Trophoblast cell (in vitro differentiated cells and primary cell): Measurements from ENCODE around the gene ROBO1.

Experiments
- DNase-seq, 2 donors: peaks; one replicate each; pipeline ENCODE4 v3.0.0-alpha.2; 2016
- H2AFZ ChIP-seq: 2 replicates; pipeline ENCODE4 v1.6.1; 2013; ENCODE audit warnings: low read length, moderate library complexity, mild to moderate bottlenecking; ENCODE audit not compliant: insufficient read depth, poor library complexity
- H2AK5ac ChIP-seq: 2 replicates; pipeline ENCODE4 v1.6.1; 2013; ENCODE audit warnings: mild to moderate bottlenecking, low read length
- H2BK120ac ChIP-seq: 2 replicates; pipeline ENCODE4 v1.6.1; 2013; ENCODE audit warnings: low read length, mild to moderate bottlenecking, moderate library complexity; ENCODE audit not compliant: insufficient read depth, poor library complexity
- H2BK12ac ChIP-seq: 2 replicates; pipeline ENCODE4 v1.6.1; 2013; ENCODE audit warnings: mild to moderate bottlenecking, low read length, moderate library complexity
- H2BK5ac ChIP-seq: 2 replicates; pipeline ENCODE4 v1.6.1; 2013; ENCODE audit warnings: low read length, low read depth, moderate library complexity, mild to moderate bottlenecking; ENCODE audit not compliant: poor library complexity
- H3K14ac ChIP-seq: 2 replicates; pipeline ENCODE4 v1.6.1; 2013; ENCODE audit warnings: mild to moderate bottlenecking, low read length
- H3K18ac ChIP-seq: 2 replicates; pipeline ENCODE4 v1.6.1; 2013; ENCODE audit warnings: mild to moderate bottlenecking, low read length
- H3K23ac ChIP-seq: 2 replicates; pipeline ENCODE4 v1.6.1; 2013; ENCODE audit warnings: low read length
- H3K27ac ChIP-seq: 2 replicates; pipeline ENCODE4 v1.5.1; 2013; ENCODE audit warnings: low read depth, mild to moderate bottlenecking, inconsistent platforms, low read length, moderate library complexity
- H3K27me3 ChIP-seq: 2 replicates; pipeline ENCODE4 v1.6.1; 2013; ENCODE audit warnings: inconsistent platforms, mild to moderate bottlenecking, low read length, moderate library complexity; ENCODE audit not compliant: insufficient read depth
- H3K36me3 ChIP-seq, 2 experiments: 1 replicate in 1 of 2; 2 replicates in 1 of 2; pipeline ENCODE4 v1.6.1; 2013; ENCODE audit warnings: low read length in 2 of 2, mild to moderate bottlenecking in 2 of 2, moderate library complexity in 1 of 2; ENCODE audit not compliant: insufficient read depth in 2 of 2, control insufficient read depth in 1 of 2
- H3K4ac ChIP-seq: 2 replicates; pipeline ENCODE4 v1.6.1; 2013; ENCODE audit warnings: low read depth, mild to moderate bottlenecking, low read length, moderate library complexity
- H3K4me1 ChIP-seq, 2 experiments: 1 replicate in 1 of 2; 2 replicates in 1 of 2; pipeline ENCODE4 v1.6.1; 2013; ENCODE audit warnings: low read length in 2 of 2, mild to moderate bottlenecking in 2 of 2, moderate library complexity in 1 of 2; ENCODE audit not compliant: insufficient read depth in 2 of 2, control insufficient read depth in 1 of 2
- H3K4me2 ChIP-seq: 2 replicates; pipeline ENCODE4 v1.6.1; 2013; ENCODE audit warnings: inconsistent platforms, mild to moderate bottlenecking, low read length, moderate library complexity
- H3K4me3 ChIP-seq: 2 replicates; pipeline ENCODE4 v1.5.1; 2013; ENCODE audit warnings: mild to moderate bottlenecking, low read depth, low read length, inconsistent platforms
- H3K79me1 ChIP-seq: one replicate; pipeline ENCODE4 v1.6.1; 2013; ENCODE audit warnings: low read length
- H3K79me2 ChIP-seq: 2 replicates; pipeline ENCODE4 v1.6.1; 2013; ENCODE audit warnings: low read length, mild to moderate bottlenecking; ENCODE audit not compliant: control insufficient read depth, insufficient read depth, poor library complexity
- H3K9ac ChIP-seq: 2 replicates; pipeline ENCODE4 v1.6.1; 2013; ENCODE audit warnings: mild to moderate bottlenecking, low read length
- H3K9me3 ChIP-seq: 2 replicates; pipeline ENCODE4 v1.6.1; 2013; ENCODE audit warnings: low read depth, mild to moderate bottlenecking, control low read depth, inconsistent platforms, low read length; ENCODE audit not compliant: insufficient read depth
- H4K12ac ChIP-seq: 2 replicates; pipeline ENCODE4 v1.6.1; 2013; ENCODE audit warnings: low read depth, mild to moderate bottlenecking, low read length, moderate library complexity
- H4K8ac ChIP-seq: 2 replicates; pipeline ENCODE4 v1.6.1; 2013; ENCODE audit warnings: low read depth, mild to moderate bottlenecking, low read length, moderate library complexity
- H4K91ac ChIP-seq: one replicate; pipeline ENCODE4 v1.6.1; 2013; ENCODE audit warnings: low read depth, mild to moderate bottlenecking, low read length, moderate library complexity
- WGBS: extraction: QIAGEN DNeasy Blood & Tissue Kit; methylation state at CpG from one replicate; pipeline ENCODE4 v1.1.7; 2013; ENCODE audit warnings: missing lambda C conversion rate; ENCODE audit not compliant: insufficient read length, insufficient coverage; ENCODE audit errors: extremely low coverage; 5-methylcytosine and 5-hydroxymethylcytosine counted together

Gene ROBO1

DNA sequence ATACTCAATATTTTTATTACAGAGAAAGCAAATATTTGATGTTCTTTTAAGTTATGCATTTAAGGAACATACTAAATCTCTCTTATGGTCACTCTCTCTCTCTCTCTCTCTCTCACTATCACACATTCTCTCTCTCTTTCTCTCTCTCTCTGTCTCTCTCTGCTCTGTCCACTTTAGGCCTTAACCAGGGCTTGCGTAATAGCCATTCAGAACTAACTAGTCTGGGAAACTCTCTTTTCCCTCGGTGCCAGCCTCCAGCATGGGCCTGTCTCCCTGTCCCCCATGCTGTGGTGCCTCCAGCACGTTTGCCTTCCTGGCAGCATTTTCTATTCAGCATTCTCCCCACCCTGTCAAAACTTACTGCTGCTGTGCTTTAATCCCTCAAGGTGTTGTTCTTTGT, 389.7 kb downstream of the ROBO1 start:
- H4K12ac ChIP-seq, result no peak overlapping the region
- H3K4ac ChIP-seq, result no peak overlapping the region
- no peaks in the 10 kb centered on the region for H3K79me2 ChIP-seq
- no peak overlapping the region for H3K27ac ChIP-seq
- H2BK120ac ChIP-seq, result no peak overlapping the region
- H2BK12ac ChIP-seq, result no peak overlapping the region
- H2BK5ac ChIP-seq, result no peak overlapping the region
- no peak for DNase-seq
- no peaks in the 10 kb centered on the region for H3K79me1 ChIP-seq
- H3K27me3 ChIP-seq, result no peaks in the 10 kb centered on the region
- H3K4me1 ChIP-seq, result no peaks in the 10 kb centered on the region
- no peak overlapping the region for H3K4me2 ChIP-seq
- H3K4me3 ChIP-seq, result no peak overlapping the region
- no peak overlapping the region for H3K18ac ChIP-seq
- H3K36me3 ChIP-seq, result no peaks in the 10 kb centered on the region
- H2AFZ ChIP-seq, result no peak overlapping the region
- no peaks in the 10 kb centered on the region for H3K9me3 ChIP-seq
- no peak overlapping the region for H4K91ac ChIP-seq
- no peak overlapping the region for H3K14ac ChIP-seq
- peak overlapping the region; percentile 48 for H3K9ac ChIP-seq
- H2AK5ac ChIP-seq, result no peak overlapping the region
- no peak overlapping the region for H4K8ac ChIP-seq
- H3K23ac ChIP-seq, result no peak overlapping the region
- no CpG with 5 or more reads among the region's 3 CpGs for WGBS

- Histone ChIP-seq H2BK120ac (no peak overlapping the region), H3K79me1 (peaks cover 4% of the 10 kb centered on the region)
These were observed 398.5 kb downstream of the ROBO1 start for GRCh38 chr3:79369306-79369705.

DNA sequence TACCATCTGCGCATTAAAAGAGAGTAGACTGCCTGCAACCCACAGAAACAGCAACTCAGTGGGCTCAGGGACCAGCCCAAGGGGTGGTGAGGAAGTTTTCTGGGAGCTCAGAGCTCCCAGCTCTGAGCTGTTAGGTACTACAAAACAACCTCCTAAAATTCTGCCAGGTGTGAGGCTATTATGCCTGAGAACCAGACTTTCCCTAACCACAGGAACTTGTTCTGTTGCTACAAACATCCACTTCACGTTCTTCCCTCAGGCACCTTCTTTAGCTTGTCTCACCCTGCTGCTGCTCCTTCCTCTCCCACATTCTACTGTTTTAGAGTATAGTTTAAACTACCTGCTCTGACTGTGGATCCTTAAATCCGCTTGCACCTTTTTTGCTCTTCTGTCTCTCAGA, 399.4 kb downstream of the ROBO1 start:
- no peaks in the 10 kb centered on the region for H3K36me3 ChIP-seq
- H4K8ac ChIP-seq, result no peak overlapping the region
- H2AK5ac ChIP-seq, result no peak overlapping the region
- H3K23ac ChIP-seq, result no peak overlapping the region
- H3K4ac ChIP-seq, result no peak overlapping the region
- peaks cover 2% of the 10 kb centered on the region for H3K9me3 ChIP-seq
- H3K27ac ChIP-seq, result no peak overlapping the region
- peaks cover 4% of the 10 kb centered on the region for H3K79me1 ChIP-seq
- no peak overlapping the region for H3K4me3 ChIP-seq
- no peak overlapping the region for H3K9ac ChIP-seq
- no CpG with 5 or more reads among the region's 3 CpGs for WGBS
- H3K4me2 ChIP-seq, result no peak overlapping the region
- H3K18ac ChIP-seq, result no peak overlapping the region
- peaks cover 0 to 9% of the 10 kb centered on the region in 2 experiments for H3K4me1 ChIP-seq
- H4K91ac ChIP-seq, result no peak overlapping the region
- no peak overlapping the region for H4K12ac ChIP-seq
- H3K79me2 ChIP-seq, result no peaks in the 10 kb centered on the region
- DNase-seq, result peak; percentile 79 to 92
- no peak overlapping the region for H3K14ac ChIP-seq
- H3K27me3 ChIP-seq, result no peaks in the 10 kb centered on the region
- no peak overlapping the region for H2AFZ ChIP-seq
- no peak overlapping the region for H2BK120ac ChIP-seq
- no peak overlapping the region for H2BK5ac ChIP-seq
- H2BK12ac ChIP-seq, result no peak overlapping the region

More at GRCh38 chr3:79369306-79369705, 398.5 kb downstream of the ROBO1 start:
- Histone ChIP-seq H3K4ac (no peak overlapping the region), H4K91ac (no peak overlapping the region), H2BK12ac (no peak overlapping the region), H2AFZ (no peak overlapping the region), H3K14ac (no peak overlapping the region), H3K79me2 (no peaks in the 10 kb centered on the region), H3K27ac (no peak overlapping the region), H3K9ac (no peak overlapping the region), H3K27me3 (no peaks in the 10 kb centered on the region), H3K4me2 (no peak overlapping the region), H3K4me3 (no peak overlapping the region), H2BK5ac (no peak overlapping the region), H2AK5ac (no peak overlapping the region), H4K12ac (no peak overlapping the region), H3K9me3 (peaks cover 2% of the 10 kb centered on the region), H3K18ac (no peak overlapping the region), H3K36me3 (no peaks in the 10 kb centered on the region), H3K4me1 (peaks cover 0 to 9% of the 10 kb centered on the region in 2 experiments), H4K8ac (no peak overlapping the region), H3K23ac (no peak overlapping the region)
- no CpG with 5 or more reads among the region's 1 CpG for WGBS
- peak in 1 of 2 donors; percentile 16 for DNase-seq

- WGBS, result no CpG with 5 or more reads among the region's 6 CpGs
These were observed 400.0 kb downstream of the ROBO1 start for GRCh38 chr3:79367803-79368202.

More at GRCh38 chr3:79367803-79368202, 400.0 kb downstream of the ROBO1 start:
- H3K4me2 ChIP-seq, result no peak overlapping the region
- no peaks in the 10 kb centered on the region for H3K79me2 ChIP-seq
- no peak overlapping the region for H3K9ac ChIP-seq
- H3K18ac ChIP-seq, result no peak overlapping the region
- H2BK5ac ChIP-seq, result no peak overlapping the region
- H3K79me1 ChIP-seq, result peaks cover 4% of the 10 kb centered on the region
- H3K36me3 ChIP-seq, result no peaks in the 10 kb centered on the region
- H4K91ac ChIP-seq, result peak overlapping the region; percentile 4
- H3K4me1 ChIP-seq, result peaks cover 0 to 9% of the 10 kb centered on the region in 2 experiments
- no peak overlapping the region for H4K12ac ChIP-seq
- peak; percentile 82 to 86 for DNase-seq
- H2AFZ ChIP-seq, result no peak overlapping the region
- H2AK5ac ChIP-seq, result no peak overlapping the region
- H3K14ac ChIP-seq, result no peak overlapping the region
- H3K23ac ChIP-seq, result no peak overlapping the region
- H3K27me3 ChIP-seq, result no peaks in the 10 kb centered on the region
- H3K4me3 ChIP-seq, result no peak overlapping the region
- H2BK120ac ChIP-seq, result no peak overlapping the region
- no peak overlapping the region for H4K8ac ChIP-seq
- no peak overlapping the region for H3K4ac ChIP-seq
- peaks cover 2% of the 10 kb centered on the region for H3K9me3 ChIP-seq
- H2BK12ac ChIP-seq, result no peak overlapping the region
- H3K27ac ChIP-seq, result no peak overlapping the region
